PC-3 (cell line): ENCODE results near the gene NDRG2. TPM values are rescaled to one million over a fixed set of nuclear protein-coding genes. Genes with fewer than 3 reads are reported as not detected.

ENCODE experiments used
- ATAC-seq: fragments of 200-7000 bp; cut with Tn5 transposase; 2 replicates; pipeline ENCODE4 v1.9.1; 2020; ENCODE audit warnings: mild to moderate bottlenecking, moderate library complexity
- BruUV-seq: library from RNA; stranded (reverse); fragments of 400-500 nt; replicated peaks from 2 replicates; lab custom pipeline; 2021; lab: Mats Ljungman, UMichigan
- CTCF ChIA-PET: fragments of 300-600 bp; sonication (Branson Sonifier 250); formaldehyde crosslinking; loops from one replicate; lab custom pipeline; 2022; ENCODE audit warnings: antibody characterized with exemption; lab: Charles Lee
- POLR2A ChIA-PET: fragments of 300-600 bp; sonication (Branson Sonifier 250); formaldehyde crosslinking; loops from one replicate; lab custom pipeline; 2022; ENCODE audit warnings: antibody characterized with exemption; ENCODE audit not compliant: unreplicated experiment; lab: Charles Lee
- DNase-seq: peaks from one replicate; pipeline ENCODE4 v3.0.0-alpha.2; 2015
- H2AFZ ChIP-seq: fragments of 300-600 bp; sonication (generic); 2 replicates; pipeline ENCODE4 v1.6.0; 2016; ENCODE audit warnings: antibody characterized with exemption, low read length
- H3F3A ChIP-seq: fragments of 300-600 bp; sonication (generic); one replicate; pipeline ENCODE4 v1.6.0; 2017; ENCODE audit warnings: antibody characterized with exemption, low read length, control low read depth, mild to moderate bottlenecking; ENCODE audit not compliant: unreplicated experiment
- H3K27ac ChIP-seq: fragments of 300-600 bp; sonication (generic); 2 replicates; pipeline ENCODE4 v1.5.1; 2016; ENCODE audit warnings: mild to moderate bottlenecking, low read length
- H3K27me3 ChIP-seq: fragments of 300-600 bp; sonication (generic); 2 replicates; pipeline ENCODE4 v1.6.1; 2016; ENCODE audit warnings: low read length, mixed read lengths
- H3K36me3 ChIP-seq: fragments of 300-600 bp; sonication (generic); 2 replicates; pipeline ENCODE4 v1.6.1; 2016; ENCODE audit warnings: low read depth, mixed run types, low read length, mixed read lengths
- H3K4me1 ChIP-seq: fragments of 300-600 bp; sonication (generic); 2 replicates; pipeline ENCODE4 v1.5.1; 2016; ENCODE audit warnings: low read length; ENCODE audit not compliant: insufficient read depth
- H3K4me2 ChIP-seq: fragments of 300-600 bp; sonication (generic); 2 replicates; pipeline ENCODE4 v1.6.0; 2016; ENCODE audit warnings: low read length
- H3K4me3 ChIP-seq: fragments of 300-600 bp; sonication (generic); 2 replicates; pipeline ENCODE4 v1.5.1; 2016; ENCODE audit warnings: mild to moderate bottlenecking, low read length, mixed read lengths
- H3K79me2 ChIP-seq: fragments of 300-600 bp; sonication (generic); 2 replicates; pipeline ENCODE4 v1.6.1; 2017; ENCODE audit warnings: low read length, mixed read lengths
- H3K9ac ChIP-seq: fragments of 300-600 bp; sonication (generic); 2 replicates; pipeline ENCODE4 v1.6.0; 2016; ENCODE audit warnings: mild to moderate bottlenecking, low read length
- H3K9me2 ChIP-seq: fragments of 300-600 bp; sonication (generic); replicated peaks from 2 replicates; pipeline ENCODE4 v1.6.1; 2016; ENCODE audit warnings: mixed run types, low read length, mixed read lengths
- H3K9me3 ChIP-seq: fragments of 300-600 bp; sonication (generic); 2 replicates; pipeline ENCODE4 v1.6.1; 2016; ENCODE audit warnings: low read length, mixed read lengths
- H4K20me1 ChIP-seq: fragments of 300-600 bp; sonication (generic); 2 replicates; pipeline ENCODE4 v1.6.1; 2016; ENCODE audit warnings: low read length, mixed read lengths
- EZH2 ChIP-seq: fragments of 300-600 bp; sonication (generic); IDR thresholded peaks from one replicate; pipeline ENCODE4 v1.6.1; 2017; ENCODE audit warnings: antibody characterized with exemption, mild to moderate bottlenecking, low read length; ENCODE audit not compliant: unreplicated experiment
- EZH2phosphoT487 ChIP-seq: fragments of 300-600 bp; sonication (generic); IDR thresholded peaks from 2 replicates; pipeline ENCODE4 v1.6.1; 2018; ENCODE audit warnings: mild to moderate bottlenecking, antibody characterized with exemption, low read length, borderline replicate concordance
- intact Hi-C: fragments of 100-400 bp; cut with micrococcal nuclease; formaldehyde crosslinking; loops from 2 replicates; pipeline ENCODE4 v1.9.0; 2023
- total RNA-seq: library from RNA; depleted of rRNA; stranded (reverse); fragments of >200 nt; gene quantifications from 2 replicates; pipeline ENCODE4 v1.2.3, GENCODE V29; 2014
- TF ChIP-seq, protein P1 (sequence below): fragments of 300-600 bp; sonication (generic); conservative IDR thresholded peaks from 2 replicates; pipeline ENCODE4 v1.5.1; 2017; ENCODE audit warnings: antibody characterized with exemption, low read depth, mild to moderate bottlenecking, low read length

The NDRG2 gene
- total RNA-seq, 1 experiment from 2014 or later: 4.0 TPM

DNA sequence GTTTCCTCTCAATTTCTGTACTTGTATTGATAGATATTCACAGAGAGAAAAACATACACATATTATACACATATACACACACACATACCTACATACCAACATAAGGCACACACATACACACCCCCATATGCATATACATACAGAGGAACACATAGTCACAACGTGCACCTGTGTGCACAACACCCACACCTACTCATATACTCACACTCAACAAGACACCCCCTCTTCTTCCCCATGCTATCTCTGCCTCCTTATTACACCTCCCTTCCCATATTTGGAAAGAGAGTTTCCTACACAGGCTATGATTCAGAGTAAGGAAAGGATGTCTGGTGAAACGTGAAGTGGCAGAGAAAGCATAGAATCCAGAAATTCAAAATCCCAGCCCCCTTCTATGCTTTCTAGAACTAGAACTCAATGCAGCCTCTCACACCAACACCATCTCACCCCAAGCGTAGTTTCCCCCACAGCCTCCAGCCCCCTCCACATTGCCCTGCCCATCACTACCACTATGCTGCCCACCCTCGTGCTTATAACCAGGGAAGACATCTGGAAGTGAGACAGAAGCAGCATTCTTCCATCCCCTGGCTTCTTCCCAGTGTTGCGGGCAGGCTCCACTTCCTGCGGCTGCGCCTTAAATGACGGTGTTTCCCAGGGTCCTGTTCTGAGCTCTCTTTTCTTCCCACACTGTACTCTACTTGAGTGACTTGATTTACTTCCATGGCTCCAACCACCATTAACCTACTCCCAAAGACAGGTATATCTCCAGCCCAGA, 35.2 kb upstream of the NDRG2 start:
- Histone ChIP-seq H3K27me3 (peaks cover 45% of the 10 kb centered on the region), H3K36me3 (no peaks in the 10 kb centered on the region), H3K9me3 (no peaks in the 10 kb centered on the region), H3K4me3 (no peak overlapping the region), H4K20me1 (no peaks in the 10 kb centered on the region), H3K9me2 (no peaks in the 10 kb centered on the region), H3K4me2 (no peak overlapping the region), H3K9ac (no peak overlapping the region), H3K4me1 (no peaks in the 10 kb centered on the region), H3K27ac (no peak overlapping the region), H3K79me2 (no peaks in the 10 kb centered on the region), H3F3A (no peaks in the 10 kb centered on the region), H2AFZ (no peak overlapping the region)
- POLR2A ChIA-PET: no interaction called here
- intact Hi-C loops: no loop called here
- no TSS peak for BruUV-seq
- CTCF ChIA-PET: no interaction called here
- ATAC-seq: no peak
- TF ChIP-seq EZH2phosphoT487 (no peak), EZH2 (no peak)
- TF ChIP-seq, protein P1, sequence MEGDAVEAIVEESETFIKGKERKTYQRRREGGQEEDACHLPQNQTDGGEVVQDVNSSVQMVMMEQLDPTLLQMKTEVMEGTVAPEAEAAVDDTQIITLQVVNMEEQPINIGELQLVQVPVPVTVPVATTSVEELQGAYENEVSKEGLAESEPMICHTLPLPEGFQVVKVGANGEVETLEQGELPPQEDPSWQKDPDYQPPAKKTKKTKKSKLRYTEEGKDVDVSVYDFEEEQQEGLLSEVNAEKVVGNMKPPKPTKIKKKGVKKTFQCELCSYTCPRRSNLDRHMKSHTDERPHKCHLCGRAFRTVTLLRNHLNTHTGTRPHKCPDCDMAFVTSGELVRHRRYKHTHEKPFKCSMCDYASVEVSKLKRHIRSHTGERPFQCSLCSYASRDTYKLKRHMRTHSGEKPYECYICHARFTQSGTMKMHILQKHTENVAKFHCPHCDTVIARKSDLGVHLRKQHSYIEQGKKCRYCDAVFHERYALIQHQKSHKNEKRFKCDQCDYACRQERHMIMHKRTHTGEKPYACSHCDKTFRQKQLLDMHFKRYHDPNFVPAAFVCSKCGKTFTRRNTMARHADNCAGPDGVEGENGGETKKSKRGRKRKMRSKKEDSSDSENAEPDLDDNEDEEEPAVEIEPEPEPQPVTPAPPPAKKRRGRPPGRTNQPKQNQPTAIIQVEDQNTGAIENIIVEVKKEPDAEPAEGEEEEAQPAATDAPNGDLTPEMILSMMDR: no peak
- DNase-seq: no peak

- no TSS peak for BruUV-seq
- no peaks in the 10 kb centered on the region for H3F3A ChIP-seq
- no peak overlapping the region for H3K4me2 ChIP-seq
- no peaks in the 10 kb centered on the region for H3K36me3 ChIP-seq
- H3K4me1 ChIP-seq: no peaks in the 10 kb centered on the region
- H3K79me2 ChIP-seq: no peaks in the 10 kb centered on the region
- H3K9me3 ChIP-seq: no peaks in the 10 kb centered on the region
- no peaks in the 10 kb centered on the region for H4K20me1 ChIP-seq
- no peak overlapping the region for H3K27ac ChIP-seq
- intact Hi-C loops: no loop called here
- no peak overlapping the region for H2AFZ ChIP-seq
- H3K9ac ChIP-seq: no peak overlapping the region
- ATAC-seq (no peak), DNase-seq (no peak)
- no peak overlapping the region for H3K4me3 ChIP-seq
- CTCF ChIA-PET: no interaction called here
- POLR2A ChIA-PET: no interaction called here
- H3K27me3 ChIP-seq: peaks cover 39% of the 10 kb centered on the region
- TF ChIP-seq EZH2 (no peak), EZH2phosphoT487 (no peak)
- TF ChIP-seq, protein P1: no peak
- H3K9me2 ChIP-seq: no peaks in the 10 kb centered on the region
These were observed 34.0 kb upstream of the NDRG2 start for GRCh38 chr14:21058903-21059302.
